GM19025 (cell line): ENCODE data around the gene MEF2C.

Source experiments
- ATAC-seq: cut with Tn5 transposase; IDR thresholded peaks from one replicate; pipeline ENCODE4 v1.9.1; 2021; ENCODE audit warnings: mild to moderate bottlenecking, low read depth, moderate library complexity; ENCODE audit not compliant: unreplicated experiment

The MEF2C gene

DNA sequence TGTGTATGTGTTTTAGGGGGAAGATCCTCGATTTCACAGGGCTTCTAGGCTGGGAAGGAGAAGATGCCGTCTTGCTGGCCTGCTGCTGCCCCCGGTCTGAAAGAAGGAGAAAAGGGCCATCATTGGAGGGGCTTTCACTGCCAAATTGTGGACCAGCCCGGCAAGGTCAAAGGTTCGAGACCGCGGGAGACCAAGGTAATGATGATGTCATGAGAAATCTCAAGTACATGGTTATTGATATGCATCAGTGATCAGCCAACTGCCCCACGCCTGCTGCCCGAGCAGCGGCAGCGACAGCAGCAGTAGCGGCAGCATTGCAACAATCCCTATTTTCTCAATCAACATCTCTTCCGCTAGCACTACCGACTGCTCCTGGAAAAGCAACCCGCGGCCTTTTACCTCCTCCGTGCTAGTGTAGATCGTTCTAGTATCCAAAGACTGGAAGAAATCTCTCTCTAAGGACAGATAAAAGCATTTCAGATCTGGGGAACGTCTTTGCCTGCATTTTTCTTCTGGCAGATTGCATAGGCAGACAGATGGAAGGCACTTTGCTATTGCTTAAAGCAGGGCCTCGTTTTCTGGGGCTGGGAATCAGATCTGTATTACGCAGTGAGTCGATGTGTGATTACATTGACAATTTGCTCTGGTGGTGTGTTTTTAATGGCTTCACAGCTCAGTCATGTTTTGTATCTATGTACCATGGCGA lies 215.3 kb downstream of the MEF2C start:
- peak; percentile 17 for ATAC-seq
